H1 (cell line): ENCODE results near the gene SATB2. TPM values are rescaled to one million over a fixed set of nuclear protein-coding genes. Genes with fewer than 3 reads are reported as not detected.

Experiments used
- CHD2 ChIP-seq: IDR thresholded peaks from 2 replicates; pipeline ENCODE4 v1.6.1; 2012; ENCODE audit warnings: low read length, improper control_type of control experiment
- SAP30 ChIP-seq: fragments of 300-600 bp; sonication (generic); IDR thresholded peaks from 2 replicates; pipeline ENCODE4 v1.7.1; 2012; ENCODE audit warnings: low read length, moderate library complexity, mild to moderate bottlenecking, inconsistent platforms; ENCODE audit not compliant: insufficient read depth, insufficient replicate concordance
- polyA plus RNA-seq, 7 experiments: library from polyadenylated mRNA; depleted of rRNA in 3 of 7; stranded (reverse) in 5 of 7; unstranded in 2 of 7; fragments of >200 nt in 5 of 7; fragments of 200-250 nt in 2 of 7; gene quantifications; 1 replicate in 5 of 7; 2 replicates in 1 of 7; 4 replicates in 1 of 7; pipeline versions ENCODE4 v1.2.1 to v1.2.3, GENCODE V29; 2011 to 2013; ENCODE audit warnings: missing spikeins in 2 of 7, mixed read lengths in 2 of 7
- total RNA-seq: library from RNA; stranded (reverse); fragmentation: NEBNext Ultra II Directional; extraction: Animal tissue kit (Norgen Biotek cat#: 25700); gene quantifications from 2 replicates; pipeline ENCODE4 v1.2.1, GENCODE V29; 2021

SATB2 gene
- total and polyA plus RNA-seq, 2 of the 8 experiments (the other 6 are each of a cell fraction or from before 2014, with no cell fraction given), result 1.3 to 5.7 TPM

DNA sequence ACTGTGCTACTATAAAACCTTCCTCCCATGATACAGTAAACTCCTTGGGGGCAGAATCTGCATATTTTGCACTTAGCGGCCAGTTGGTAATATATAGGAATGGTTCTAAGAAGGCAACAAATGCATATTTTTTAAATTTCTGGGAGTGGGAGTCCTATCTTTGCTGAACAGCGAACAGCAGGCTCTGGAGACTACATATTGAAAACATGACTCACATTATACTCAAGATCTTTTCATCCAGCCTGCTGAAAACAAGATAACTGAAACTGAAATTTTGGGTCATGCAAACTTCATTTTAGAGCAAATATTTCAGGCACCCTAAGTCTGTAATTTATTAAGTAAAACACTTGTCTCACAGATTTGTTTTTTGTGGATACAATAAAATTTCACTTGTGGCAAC is 122.2 kb downstream of the SATB2 start (continued):
- TF ChIP-seq CHD2 (no peak), SAP30 (no peak)
